WTC11 (cell line): Measurements from ENCODE around the gene MBNL1.

Experiments used
- CTCF ChIP-seq: fragments of 200-600 bp; IDR thresholded peaks from 2 replicates; pipeline ENCODE4 v1.8.0; 2022; ENCODE audit warnings: antibody characterized with exemption
- HMGXB4 ChIP-seq: sonication (generic); formaldehyde crosslinking; IDR thresholded peaks from 2 replicates; pipeline ENCODE4 v1.8.1; 2023; ENCODE audit warnings: mild to moderate bottlenecking, moderate library complexity, missing genetic modification reagents

- TF ChIP-seq CTCF = no peak
- no peak for TF ChIP-seq HMGXB4 (CRISPR knock-in tag)
These were observed 46.9 kb downstream of the MBNL1 start for GRCh38 chr3:152315623-152316022.
